GM23338 (cell line): ENCODE data around the gene ESPNL. TPM values are rescaled to one million over a fixed set of nuclear protein-coding genes. Genes with fewer than 3 reads are reported as not detected.

Experiments
- ATAC-seq: fragments of 200-7000 bp; cut with Tn5 transposase; 3 replicates; pipeline ENCODE4 v1.9.1; 2020
- DNase-seq: peaks from one replicate; pipeline ENCODE4 v3.0.0-alpha.2; 2015; ENCODE audit warnings: low spot score
- H2AFZ ChIP-seq: fragments of 200-600 bp; sonication (generic); 2 replicates; pipeline ENCODE4 v1.8.0; 2016; ENCODE audit warnings: antibody characterized with exemption, mild to moderate bottlenecking, moderate library complexity
- H3F3A ChIP-seq: fragments of 200-600 bp; sonication (generic); replicated peaks from 2 replicates; pipeline ENCODE4 v1.8.0; 2017; ENCODE audit warnings: antibody characterized with exemption, mixed run types, low read depth
- H3K27ac ChIP-seq: fragments of 200-600 bp; sonication (generic); 2 replicates; pipeline ENCODE4 v1.6.1; 2016; ENCODE audit warnings: low read depth
- H3K27me3 ChIP-seq: fragments of 200-600 bp; sonication (generic); 2 replicates; pipeline ENCODE4 v1.8.0; 2016; ENCODE audit warnings: mild to moderate bottlenecking, mixed run types, moderate library complexity; ENCODE audit not compliant: insufficient read depth
- H3K36me3 ChIP-seq: fragments of 200-600 bp; sonication (generic); 2 replicates; pipeline ENCODE4 v1.8.0; 2016; ENCODE audit warnings: mild to moderate bottlenecking; ENCODE audit not compliant: insufficient read depth
- H3K4me1 ChIP-seq: fragments of 200-600 bp; sonication (generic); 2 replicates; pipeline ENCODE4 v1.8.0; 2016; ENCODE audit warnings: mild to moderate bottlenecking, moderate library complexity; ENCODE audit not compliant: insufficient read depth
- H3K4me2 ChIP-seq: fragments of 200-600 bp; sonication (generic); 2 replicates; pipeline ENCODE4 v1.7.1; 2017; ENCODE audit warnings: mixed run types
- H3K4me3 ChIP-seq: fragments of 200-600 bp; sonication (generic); 2 replicates; pipeline ENCODE4 v1.6.1; 2016; ENCODE audit warnings: mixed run types
- H3K79me2 ChIP-seq: fragments of 200-600 bp; sonication (generic); replicated peaks from 2 replicates; pipeline ENCODE4 v1.8.0; 2017; ENCODE audit warnings: mild to moderate bottlenecking; ENCODE audit not compliant: insufficient read depth
- H3K9me2 ChIP-seq: fragments of 200-600 bp; sonication (generic); 2 replicates; pipeline ENCODE4 v1.8.0; 2017; ENCODE audit not compliant: insufficient read depth
- H4K20me1 ChIP-seq: fragments of 200-600 bp; sonication (generic); replicated peaks from 2 replicates; pipeline ENCODE4 v1.8.0; 2017; ENCODE audit warnings: mild to moderate bottlenecking; ENCODE audit not compliant: insufficient read depth
- H3K27ac Mint-ChIP-seq: 2 replicates; pipeline ENCODE4 v1.8.0; 2020; ENCODE audit warnings: inconsistent platforms, mild to moderate bottlenecking, moderate library complexity, mixed read lengths
- H3K27me3 Mint-ChIP-seq: 3 replicates; pipeline ENCODE4 v1.8.0; 2022; ENCODE audit warnings: low read depth, mild to moderate bottlenecking, moderate library complexity, mixed read lengths, inconsistent platforms; ENCODE audit not compliant: insufficient read depth, poor library complexity
- H3K36me3 Mint-ChIP-seq: 3 replicates; pipeline ENCODE4 v1.8.0; 2021; ENCODE audit warnings: low read depth, mild to moderate bottlenecking, inconsistent platforms, moderate library complexity, mixed read lengths
- H3K4me1 Mint-ChIP-seq: 3 replicates; pipeline ENCODE4 v1.8.0; 2020; ENCODE audit warnings: mild to moderate bottlenecking, inconsistent platforms, mixed read lengths
- H3K4me3 Mint-ChIP-seq: 3 replicates; pipeline ENCODE4 v1.8.0; 2021; ENCODE audit warnings: moderate library complexity, mild to moderate bottlenecking, inconsistent platforms, mixed read lengths
- H3K9me3 Mint-ChIP-seq: 3 replicates; pipeline ENCODE4 v1.8.0; 2020; ENCODE audit warnings: moderate library complexity, mild to moderate bottlenecking, inconsistent platforms, mixed read lengths
- EZH2phosphoT487 ChIP-seq: fragments of 200-600 bp; sonication (generic); IDR thresholded peaks from one replicate; pipeline ENCODE4 v1.8.1; 2018; ENCODE audit warnings: antibody characterized with exemption; ENCODE audit not compliant: unreplicated experiment
- POLR2AphosphoS5 ChIP-seq: IDR thresholded peaks from 2 replicates; pipeline ENCODE4 v1.6.1; 2016; ENCODE audit warnings: antibody characterized with exemption, low read depth
- ZNF331 ChIP-seq: fragments of 250-450 bp; sonication (Bioruptor Pico); IDR thresholded peaks from 2 replicates; pipeline ENCODE4 v1.5.0; 2020; ENCODE audit warnings: low read depth, mild to moderate bottlenecking, moderate library complexity
- polyA plus RNA-seq: library from polyadenylated mRNA; unstranded; fragments of >200 nt; fragmentation: Nextera tagmentation; extraction: Ambion mirVana; gene quantifications from 2 replicates; pipeline ENCODE4 v1.2.1, GENCODE V29; 2016
- total RNA-seq: library from RNA; depleted of rRNA; stranded (reverse); fragments of >200 nt; shearing (Covaris generic); gene quantifications from 2 replicates; pipeline ENCODE4 v1.2.3, GENCODE V29; 2014
- TF ChIP-seq, protein P1 (sequence below), 2 experiments: fragments of 200-600 bp in 1 of 2; sonication (generic) in 1 of 2; conservative IDR thresholded peaks; 2 replicates each; pipeline versions ENCODE4 v1.5.1 to v1.6.1; 2016 to 2017; ENCODE audit warnings: antibody characterized with exemption in 2 of 2, low read depth in 2 of 2, mild to moderate bottlenecking in 2 of 2, moderate library complexity in 1 of 2
- TF ChIP-seq, protein P2 (sequence below): IDR thresholded peaks from 2 replicates; pipeline ENCODE4 v1.6.1; 2016; ENCODE audit warnings: antibody characterized with exemption
- TF ChIP-seq, protein P3 (sequence below): IDR thresholded peaks from one replicate; pipeline ENCODE4 v1.6.1; 2018; ENCODE audit warnings: antibody characterized with exemption; ENCODE audit not compliant: unreplicated experiment
- TF ChIP-seq, protein P4 (sequence below): fragments of 250-450 bp; sonication (Bioruptor Pico); IDR thresholded peaks from 2 replicates; pipeline ENCODE4 v1.5.0; 2020; ENCODE audit warnings: mild to moderate bottlenecking, moderate library complexity

ESPNL gene
- total and polyA plus RNA-seq, 2 experiments from 2014 or later = 0.44 to 3.1 TPM

DNA sequence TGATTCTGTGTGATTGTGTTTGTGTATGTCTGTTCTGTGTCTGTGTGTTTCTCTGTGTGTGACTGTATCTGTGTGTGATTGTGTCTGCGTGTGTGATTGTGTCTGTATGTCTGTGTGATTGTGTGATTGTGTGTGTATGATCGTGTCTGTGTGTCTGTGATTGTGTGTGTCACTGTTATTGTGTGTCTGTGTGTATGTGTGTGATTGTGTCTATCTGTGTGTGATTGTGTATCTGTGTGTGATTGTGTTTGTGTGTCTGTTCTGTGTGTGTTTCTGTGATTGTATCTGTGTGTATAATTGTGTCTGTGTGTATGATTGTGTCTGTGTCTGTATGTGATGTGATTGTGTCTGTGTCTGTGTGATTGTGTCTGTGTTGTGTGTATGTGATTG, 26.6 kb downstream of the ESPNL start (continued):
- TF ChIP-seq, protein P1, sequence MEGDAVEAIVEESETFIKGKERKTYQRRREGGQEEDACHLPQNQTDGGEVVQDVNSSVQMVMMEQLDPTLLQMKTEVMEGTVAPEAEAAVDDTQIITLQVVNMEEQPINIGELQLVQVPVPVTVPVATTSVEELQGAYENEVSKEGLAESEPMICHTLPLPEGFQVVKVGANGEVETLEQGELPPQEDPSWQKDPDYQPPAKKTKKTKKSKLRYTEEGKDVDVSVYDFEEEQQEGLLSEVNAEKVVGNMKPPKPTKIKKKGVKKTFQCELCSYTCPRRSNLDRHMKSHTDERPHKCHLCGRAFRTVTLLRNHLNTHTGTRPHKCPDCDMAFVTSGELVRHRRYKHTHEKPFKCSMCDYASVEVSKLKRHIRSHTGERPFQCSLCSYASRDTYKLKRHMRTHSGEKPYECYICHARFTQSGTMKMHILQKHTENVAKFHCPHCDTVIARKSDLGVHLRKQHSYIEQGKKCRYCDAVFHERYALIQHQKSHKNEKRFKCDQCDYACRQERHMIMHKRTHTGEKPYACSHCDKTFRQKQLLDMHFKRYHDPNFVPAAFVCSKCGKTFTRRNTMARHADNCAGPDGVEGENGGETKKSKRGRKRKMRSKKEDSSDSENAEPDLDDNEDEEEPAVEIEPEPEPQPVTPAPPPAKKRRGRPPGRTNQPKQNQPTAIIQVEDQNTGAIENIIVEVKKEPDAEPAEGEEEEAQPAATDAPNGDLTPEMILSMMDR (conservative IDR thresholded peaks at IDR 0.05; ENCODE audit: low read depth in 2 of 2) = no peak
- TF ChIP-seq, protein P2, sequence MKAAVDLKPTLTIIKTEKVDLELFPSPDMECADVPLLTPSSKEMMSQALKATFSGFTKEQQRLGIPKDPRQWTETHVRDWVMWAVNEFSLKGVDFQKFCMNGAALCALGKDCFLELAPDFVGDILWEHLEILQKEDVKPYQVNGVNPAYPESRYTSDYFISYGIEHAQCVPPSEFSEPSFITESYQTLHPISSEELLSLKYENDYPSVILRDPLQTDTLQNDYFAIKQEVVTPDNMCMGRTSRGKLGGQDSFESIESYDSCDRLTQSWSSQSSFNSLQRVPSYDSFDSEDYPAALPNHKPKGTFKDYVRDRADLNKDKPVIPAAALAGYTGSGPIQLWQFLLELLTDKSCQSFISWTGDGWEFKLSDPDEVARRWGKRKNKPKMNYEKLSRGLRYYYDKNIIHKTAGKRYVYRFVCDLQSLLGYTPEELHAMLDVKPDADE = no peak
- TF ChIP-seq ZNF331 (no peak), POLR2AphosphoS5 (no peak), EZH2phosphoT487 (no peak)
- TF ChIP-seq, protein P3, sequence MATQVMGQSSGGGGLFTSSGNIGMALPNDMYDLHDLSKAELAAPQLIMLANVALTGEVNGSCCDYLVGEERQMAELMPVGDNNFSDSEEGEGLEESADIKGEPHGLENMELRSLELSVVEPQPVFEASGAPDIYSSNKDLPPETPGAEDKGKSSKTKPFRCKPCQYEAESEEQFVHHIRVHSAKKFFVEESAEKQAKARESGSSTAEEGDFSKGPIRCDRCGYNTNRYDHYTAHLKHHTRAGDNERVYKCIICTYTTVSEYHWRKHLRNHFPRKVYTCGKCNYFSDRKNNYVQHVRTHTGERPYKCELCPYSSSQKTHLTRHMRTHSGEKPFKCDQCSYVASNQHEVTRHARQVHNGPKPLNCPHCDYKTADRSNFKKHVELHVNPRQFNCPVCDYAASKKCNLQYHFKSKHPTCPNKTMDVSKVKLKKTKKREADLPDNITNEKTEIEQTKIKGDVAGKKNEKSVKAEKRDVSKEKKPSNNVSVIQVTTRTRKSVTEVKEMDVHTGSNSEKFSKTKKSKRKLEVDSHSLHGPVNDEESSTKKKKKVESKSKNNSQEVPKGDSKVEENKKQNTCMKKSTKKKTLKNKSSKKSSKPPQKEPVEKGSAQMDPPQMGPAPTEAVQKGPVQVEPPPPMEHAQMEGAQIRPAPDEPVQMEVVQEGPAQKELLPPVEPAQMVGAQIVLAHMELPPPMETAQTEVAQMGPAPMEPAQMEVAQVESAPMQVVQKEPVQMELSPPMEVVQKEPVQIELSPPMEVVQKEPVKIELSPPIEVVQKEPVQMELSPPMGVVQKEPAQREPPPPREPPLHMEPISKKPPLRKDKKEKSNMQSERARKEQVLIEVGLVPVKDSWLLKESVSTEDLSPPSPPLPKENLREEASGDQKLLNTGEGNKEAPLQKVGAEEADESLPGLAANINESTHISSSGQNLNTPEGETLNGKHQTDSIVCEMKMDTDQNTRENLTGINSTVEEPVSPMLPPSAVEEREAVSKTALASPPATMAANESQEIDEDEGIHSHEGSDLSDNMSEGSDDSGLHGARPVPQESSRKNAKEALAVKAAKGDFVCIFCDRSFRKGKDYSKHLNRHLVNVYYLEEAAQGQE = no peak

DNA sequence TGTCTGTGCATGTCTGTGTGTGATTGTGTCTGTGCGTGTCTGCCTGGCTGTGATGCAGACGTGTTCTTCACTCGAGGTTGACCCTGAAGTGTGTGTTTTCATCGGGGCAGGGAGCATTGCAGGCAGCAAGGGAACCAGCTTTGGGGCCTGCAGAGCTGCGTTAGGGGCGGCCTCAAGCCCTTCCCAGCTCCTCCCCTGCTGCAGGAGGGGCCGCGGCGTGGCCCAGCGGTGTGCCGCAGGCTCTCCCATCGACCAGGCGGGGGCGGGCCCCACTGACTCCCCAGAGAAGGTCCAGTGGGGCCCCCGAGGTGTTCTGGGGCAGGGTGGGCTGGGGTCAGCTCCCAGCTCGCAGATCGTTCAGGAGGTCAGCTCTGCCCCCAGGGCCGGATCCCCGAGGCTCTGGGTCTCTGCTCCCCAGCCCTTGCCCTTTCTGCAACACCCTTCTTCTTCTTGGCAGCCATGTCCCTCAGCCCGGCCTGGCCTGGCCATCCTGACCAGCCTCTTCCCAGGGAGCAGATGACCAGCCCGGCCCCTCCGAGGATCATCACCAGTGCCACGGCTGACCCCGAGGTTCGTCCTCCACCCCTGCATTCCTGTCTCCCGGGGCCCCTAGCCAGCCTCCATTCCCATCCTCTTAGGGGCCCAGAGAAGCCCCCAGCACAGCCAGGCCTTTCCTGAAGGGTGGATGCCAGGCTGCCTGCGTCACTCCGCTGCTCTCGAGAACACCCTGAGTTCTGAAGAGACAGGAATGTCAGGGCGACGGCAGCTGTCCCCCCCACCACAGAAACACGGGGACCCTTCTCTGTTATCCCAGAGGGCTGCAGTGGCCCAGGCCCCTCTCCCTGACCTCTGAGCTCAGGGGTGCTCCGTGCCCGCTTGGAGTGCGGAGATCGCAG, 27.3 kb downstream of the ESPNL start:
- no peaks in the 10 kb centered on the region for H3K36me3 ChIP-seq
- H3K4me2 ChIP-seq = peak overlapping the region; percentile 72; the same call in 1 of the 2 replicates
- H4K20me1 ChIP-seq = no peaks in the 10 kb centered on the region
- peaks cover 9% of the 10 kb centered on the region; the same call in 1 of the 2 replicates for H3F3A ChIP-seq
- Mint-ChIP-seq H3K4me1 (no peaks in the 10 kb centered on the region), H3K9me3 (no peaks in the 10 kb centered on the region), H3K27ac (no peak overlapping the region), H3K4me3 (peak overlapping the region; percentile 22; the same call in 1 of the 3 replicates), H3K27me3 (peaks cover 5% of the 10 kb centered on the region), H3K36me3 (no peaks in the 10 kb centered on the region)
- H2AFZ ChIP-seq = peak overlapping the region; percentile 97
- no peaks in the 10 kb centered on the region for H3K4me1 ChIP-seq
- H3K27ac ChIP-seq = no peak overlapping the region
- DNase-seq (no peak), ATAC-seq (peak; percentile 47)
- no peak overlapping the region for H3K4me3 ChIP-seq
- H3K9me2 ChIP-seq = no peaks in the 10 kb centered on the region
- H3K79me2 ChIP-seq = no peaks in the 10 kb centered on the region
- H3K27me3 ChIP-seq = no peaks in the 10 kb centered on the region
- TF ChIP-seq EZH2phosphoT487 (no peak), ZNF331 (peak; percentile 52; the same call in 1 of the 2 replicates)
- TF ChIP-seq, protein P4, sequence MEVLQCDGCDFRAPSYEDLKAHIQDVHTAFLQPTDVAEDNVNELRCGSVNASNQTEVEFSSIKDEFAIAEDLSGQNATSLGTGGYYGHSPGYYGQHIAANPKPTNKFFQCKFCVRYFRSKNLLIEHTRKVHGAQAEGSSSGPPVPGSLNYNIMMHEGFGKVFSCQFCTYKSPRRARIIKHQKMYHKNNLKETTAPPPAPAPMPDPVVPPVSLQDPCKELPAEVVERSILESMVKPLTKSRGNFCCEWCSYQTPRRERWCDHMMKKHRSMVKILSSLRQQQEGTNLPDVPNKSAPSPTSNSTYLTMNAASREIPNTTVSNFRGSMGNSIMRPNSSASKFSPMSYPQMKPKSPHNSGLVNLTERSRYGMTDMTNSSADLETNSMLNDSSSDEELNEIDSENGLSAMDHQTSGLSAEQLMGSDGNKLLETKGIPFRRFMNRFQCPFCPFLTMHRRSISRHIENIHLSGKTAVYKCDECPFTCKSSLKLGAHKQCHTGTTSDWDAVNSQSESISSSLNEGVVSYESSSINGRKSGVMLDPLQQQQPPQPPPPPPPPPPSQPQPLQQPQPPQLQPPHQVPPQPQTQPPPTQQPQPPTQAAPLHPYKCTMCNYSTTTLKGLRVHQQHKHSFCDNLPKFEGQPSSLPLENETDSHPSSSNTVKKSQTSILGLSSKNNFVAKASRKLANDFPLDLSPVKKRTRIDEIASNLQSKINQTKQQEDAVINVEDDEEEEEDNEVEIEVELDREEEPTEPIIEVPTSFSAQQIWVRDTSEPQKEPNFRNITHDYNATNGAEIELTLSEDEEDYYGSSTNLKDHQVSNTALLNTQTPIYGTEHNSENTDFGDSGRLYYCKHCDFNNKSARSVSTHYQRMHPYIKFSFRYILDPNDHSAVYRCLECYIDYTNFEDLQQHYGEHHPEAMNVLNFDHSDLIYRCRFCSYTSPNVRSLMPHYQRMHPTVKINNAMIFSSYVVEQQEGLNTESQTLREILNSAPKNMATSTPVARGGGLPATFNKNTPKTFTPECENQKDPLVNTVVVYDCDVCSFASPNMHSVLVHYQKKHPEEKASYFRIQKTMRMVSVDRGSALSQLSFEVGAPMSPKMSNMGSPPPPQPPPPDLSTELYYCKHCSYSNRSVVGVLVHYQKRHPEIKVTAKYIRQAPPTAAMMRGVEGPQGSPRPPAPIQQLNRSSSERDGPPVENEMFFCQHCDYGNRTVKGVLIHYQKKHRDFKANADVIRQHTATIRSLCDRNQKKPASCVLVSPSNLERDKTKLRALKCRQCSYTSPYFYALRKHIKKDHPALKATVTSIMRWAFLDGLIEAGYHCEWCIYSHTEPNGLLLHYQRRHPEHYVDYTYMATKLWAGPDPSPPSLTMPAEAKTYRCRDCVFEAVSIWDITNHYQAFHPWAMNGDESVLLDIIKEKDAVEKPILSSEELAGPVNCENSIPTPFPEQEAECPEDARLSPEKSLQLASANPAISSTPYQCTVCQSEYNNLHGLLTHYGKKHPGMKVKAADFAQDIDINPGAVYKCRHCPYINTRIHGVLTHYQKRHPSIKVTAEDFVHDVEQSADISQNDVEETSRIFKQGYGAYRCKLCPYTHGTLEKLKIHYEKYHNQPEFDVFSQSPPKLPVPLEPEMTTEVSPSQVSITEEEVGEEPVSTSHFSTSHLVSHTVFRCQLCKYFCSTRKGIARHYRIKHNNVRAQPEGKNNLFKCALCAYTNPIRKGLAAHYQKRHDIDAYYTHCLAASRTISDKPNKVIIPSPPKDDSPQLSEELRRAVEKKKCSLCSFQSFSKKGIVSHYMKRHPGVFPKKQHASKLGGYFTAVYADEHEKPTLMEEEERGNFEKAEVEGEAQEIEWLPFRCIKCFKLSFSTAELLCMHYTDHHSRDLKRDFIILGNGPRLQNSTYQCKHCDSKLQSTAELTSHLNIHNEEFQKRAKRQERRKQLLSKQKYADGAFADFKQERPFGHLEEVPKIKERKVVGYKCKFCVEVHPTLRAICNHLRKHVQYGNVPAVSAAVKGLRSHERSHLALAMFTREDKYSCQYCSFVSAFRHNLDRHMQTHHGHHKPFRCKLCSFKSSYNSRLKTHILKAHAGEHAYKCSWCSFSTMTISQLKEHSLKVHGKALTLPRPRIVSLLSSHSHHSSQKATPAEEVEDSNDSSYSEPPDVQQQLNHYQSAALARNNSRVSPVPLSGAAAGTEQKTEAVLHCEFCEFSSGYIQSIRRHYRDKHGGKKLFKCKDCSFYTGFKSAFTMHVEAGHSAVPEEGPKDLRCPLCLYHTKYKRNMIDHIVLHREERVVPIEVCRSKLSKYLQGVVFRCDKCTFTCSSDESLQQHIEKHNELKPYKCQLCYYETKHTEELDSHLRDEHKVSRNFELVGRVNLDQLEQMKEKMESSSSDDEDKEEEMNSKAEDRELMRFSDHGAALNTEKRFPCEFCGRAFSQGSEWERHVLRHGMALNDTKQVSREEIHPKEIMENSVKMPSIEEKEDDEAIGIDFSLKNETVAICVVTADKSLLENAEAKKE (CRISPR knock-in tag) = no peak
- TF ChIP-seq, protein P1 (conservative IDR thresholded peaks at IDR 0.05; ENCODE audit: low read depth in 2 of 2) = 0 out of 4 replicates have a peak, but pooled peaks of 1 of the 2 experiments have one; percentile 3
